ENCODE data around the gene PTPRK.
"Not testable (repeated sequence)": the region's sequence is repeated elsewhere in the genome, so short reads cannot be mapped to it uniquely, and the experiment has no call there.

The PTPRK gene

GRCh38 chr6:127996925-127997324 lies 523.5 kb downstream of the PTPRK start:
- Histone ChIP-seq H3K36me3 (ENCODE audit: control insufficient read depth, insufficient read depth, low read length) (no peaks in the 10 kb centered on the region), H3K27me3 (ENCODE audit: control insufficient read depth, insufficient read depth, low read length) (no peaks in the 10 kb centered on the region), H3K27ac (ENCODE audit: low read depth, low read length) (no peak overlapping the region), H3K4me3 (ENCODE audit: low read length) (no peak overlapping the region), H3K9ac (ENCODE audit: low read length) (no peak overlapping the region), H3K4me1 (ENCODE audit: control insufficient read depth, insufficient read depth, low read length) (no peaks in the 10 kb centered on the region)

DNA sequence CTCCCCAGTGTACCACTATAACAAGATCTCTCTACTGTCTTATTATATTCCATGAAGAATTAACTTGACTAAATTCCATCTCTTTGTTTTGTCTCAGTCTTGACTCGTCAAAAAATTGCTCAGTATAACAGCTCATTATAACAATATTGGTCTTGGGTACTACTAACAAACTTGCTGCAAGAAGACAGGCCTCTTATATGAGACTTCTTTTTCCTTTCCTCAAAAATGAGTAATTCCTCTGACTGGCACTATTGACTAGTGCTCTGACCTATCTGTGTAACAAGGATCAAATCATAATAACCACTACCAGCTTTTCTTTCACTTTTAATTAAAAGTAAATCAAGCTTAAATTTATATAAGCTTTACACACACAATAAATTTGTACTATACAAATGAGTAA lies 528.3 kb downstream of the PTPRK start:
- H3K36me3 ChIP-seq (ENCODE audit: control insufficient read depth, insufficient read depth, low read length): peaks cover 5% of the 10 kb centered on the region
- H3K27ac ChIP-seq (ENCODE audit: low read depth, low read length): no peak overlapping the region
- H3K9ac ChIP-seq (ENCODE audit: low read length): no peak overlapping the region
- no peak overlapping the region for H3K4me3 ChIP-seq (ENCODE audit: low read length)
- no peaks in the 10 kb centered on the region for H3K27me3 ChIP-seq (ENCODE audit: control insufficient read depth, insufficient read depth, low read length)
- H3K4me1 ChIP-seq (ENCODE audit: control insufficient read depth, insufficient read depth, low read length): no peaks in the 10 kb centered on the region

DNA sequence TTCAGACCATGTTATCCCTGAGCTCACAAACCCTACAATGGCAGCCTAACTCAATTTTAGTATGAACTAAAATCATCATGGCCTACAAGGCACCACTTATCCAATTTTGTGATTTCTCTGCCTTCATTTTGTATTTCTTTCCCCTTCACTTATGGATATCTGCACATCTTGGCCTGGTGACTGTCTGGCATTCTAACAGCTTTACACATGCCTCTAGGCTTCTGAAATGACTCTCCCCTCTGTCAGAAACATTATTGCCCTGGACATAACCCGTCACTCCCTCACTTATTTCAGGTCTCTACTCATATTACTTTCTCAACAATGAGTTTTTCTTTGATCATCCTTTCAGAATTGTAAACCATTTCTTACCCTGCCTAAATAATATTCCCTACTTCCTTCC lies 530.3 kb downstream of the PTPRK start:
- Histone ChIP-seq H3K4me1 (ENCODE audit: control insufficient read depth, insufficient read depth, low read length) (no peaks in the 10 kb centered on the region), H3K4me3 (ENCODE audit: low read length) (no peak overlapping the region), H3K36me3 (ENCODE audit: control insufficient read depth, insufficient read depth, low read length) (peaks cover 5% of the 10 kb centered on the region), H3K27me3 (ENCODE audit: control insufficient read depth, insufficient read depth, low read length) (no peaks in the 10 kb centered on the region), H3K9ac (ENCODE audit: low read length) (no peak overlapping the region), H3K27ac (ENCODE audit: low read depth, low read length) (no peak overlapping the region)

DNA sequence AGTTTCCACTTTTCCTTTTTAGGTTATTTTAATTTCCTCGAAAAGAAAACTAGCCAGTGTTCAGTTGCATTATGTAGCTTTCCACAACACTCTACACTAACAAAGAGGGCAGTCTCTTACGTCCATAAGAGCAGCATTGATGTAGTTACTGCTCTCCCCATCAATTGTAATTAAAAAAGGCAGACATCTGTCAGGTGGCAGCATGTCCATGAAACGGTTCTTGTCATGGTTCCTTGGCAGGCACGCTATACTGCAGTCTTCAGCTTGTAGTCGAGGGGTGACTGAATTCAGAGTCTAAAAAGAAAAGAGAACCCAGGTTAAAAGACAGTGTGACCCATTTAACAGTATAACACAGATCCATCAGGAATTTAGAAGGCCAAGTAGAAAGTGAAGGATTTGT lies 539.4 kb downstream of the PTPRK start:
- no peak overlapping the region for H3K9ac ChIP-seq (ENCODE audit: low read length)
- peaks cover 1% of the 10 kb centered on the region for H3K36me3 ChIP-seq (ENCODE audit: control insufficient read depth, insufficient read depth, low read length)
- H3K4me3 ChIP-seq (ENCODE audit: low read length): no peak overlapping the region
- no peaks in the 10 kb centered on the region for H3K4me1 ChIP-seq (ENCODE audit: control insufficient read depth, insufficient read depth, low read length)
- H3K27me3 ChIP-seq (ENCODE audit: control insufficient read depth, insufficient read depth, low read length): no peaks in the 10 kb centered on the region
- no peak overlapping the region for H3K27ac ChIP-seq (ENCODE audit: low read depth, low read length)

- H3K4me1 ChIP-seq (ENCODE audit: control insufficient read depth, insufficient read depth, low read length); H3K36me3 ChIP-seq (ENCODE audit: control insufficient read depth, insufficient read depth, low read length); H3K27me3 ChIP-seq (ENCODE audit: control insufficient read depth, insufficient read depth, low read length); H3K27ac ChIP-seq (ENCODE audit: low read depth, low read length); H3K9ac ChIP-seq (ENCODE audit: low read length); H3K4me3 ChIP-seq (ENCODE audit: low read length): not testable (repeated sequence)
These were observed 542.2 kb downstream of the PTPRK start for GRCh38 chr6:127978185-127978584.

GRCh38 chr6:127976796-127977195 lies 543.6 kb downstream of the PTPRK start:
- Histone ChIP-seq H3K4me3 (ENCODE audit: low read length) (no peak overlapping the region), H3K9ac (ENCODE audit: low read length) (no peak overlapping the region), H3K4me1 (ENCODE audit: control insufficient read depth, insufficient read depth, low read length) (no peaks in the 10 kb centered on the region), H3K27me3 (ENCODE audit: control insufficient read depth, insufficient read depth, low read length) (no peaks in the 10 kb centered on the region), H3K36me3 (ENCODE audit: control insufficient read depth, insufficient read depth, low read length) (peaks cover 8% of the 10 kb centered on the region), H3K27ac (ENCODE audit: low read depth, low read length) (no peak overlapping the region)

DNA sequence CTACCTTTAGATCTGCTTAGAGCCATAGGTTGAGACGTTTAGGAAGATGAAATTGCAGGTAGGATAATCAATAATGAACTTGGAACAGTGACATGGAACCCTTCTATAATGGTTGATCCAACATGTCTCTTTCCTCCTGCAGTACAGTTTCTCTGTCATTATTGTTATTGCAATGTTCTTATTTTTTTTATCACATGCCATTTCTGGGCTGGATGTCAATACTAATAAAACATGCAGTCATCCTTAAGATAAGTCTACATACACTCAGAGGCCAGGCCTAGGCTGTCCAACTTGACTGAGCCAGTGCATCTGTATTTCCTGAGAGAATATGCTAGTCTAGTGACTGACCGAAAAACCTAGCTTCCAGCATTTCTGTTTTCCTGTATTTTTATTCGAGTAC lies 544.3 kb downstream of the PTPRK start:
- Histone ChIP-seq H3K4me3 (ENCODE audit: low read length) (no peak overlapping the region), H3K36me3 (ENCODE audit: control insufficient read depth, insufficient read depth, low read length) (peaks cover 8% of the 10 kb centered on the region)

GRCh38 chr6:127972815-127973214 lies 547.6 kb downstream of the PTPRK start:
- Histone ChIP-seq H3K9ac (ENCODE audit: low read length) (no peak overlapping the region), H3K4me3 (ENCODE audit: low read length) (no peak overlapping the region), H3K4me1 (ENCODE audit: control insufficient read depth, insufficient read depth, low read length) (no peaks in the 10 kb centered on the region), H3K27me3 (ENCODE audit: control insufficient read depth, insufficient read depth, low read length) (no peaks in the 10 kb centered on the region), H3K27ac (ENCODE audit: low read depth, low read length) (no peak overlapping the region), H3K36me3 (ENCODE audit: control insufficient read depth, insufficient read depth, low read length) (peaks cover 8% of the 10 kb centered on the region)

More for the DNA sequence above, 544.3 kb downstream of the PTPRK start:
- Histone ChIP-seq H3K4me1 (ENCODE audit: control insufficient read depth, insufficient read depth, low read length) (no peaks in the 10 kb centered on the region), H3K9ac (ENCODE audit: low read length) (no peak overlapping the region), H3K27me3 (ENCODE audit: control insufficient read depth, insufficient read depth, low read length) (no peaks in the 10 kb centered on the region), H3K27ac (ENCODE audit: low read depth, low read length) (no peak overlapping the region)

- H3K4me1 ChIP-seq (ENCODE audit: control insufficient read depth, insufficient read depth, low read length): no peaks in the 10 kb centered on the region
- peaks cover 8% of the 10 kb centered on the region for H3K36me3 ChIP-seq (ENCODE audit: control insufficient read depth, insufficient read depth, low read length)
- H3K27me3 ChIP-seq (ENCODE audit: control insufficient read depth, insufficient read depth, low read length): no peaks in the 10 kb centered on the region
- H3K9ac ChIP-seq (ENCODE audit: low read length): no peak overlapping the region
- H3K4me3 ChIP-seq (ENCODE audit: low read length): no peak overlapping the region
- H3K27ac ChIP-seq (ENCODE audit: low read depth, low read length): no peak overlapping the region
These were observed 548.4 kb downstream of the PTPRK start for GRCh38 chr6:127971945-127972391.

GRCh38 chr6:127971386-127971785 lies 549.0 kb downstream of the PTPRK start:
- H3K4me1 ChIP-seq (ENCODE audit: control insufficient read depth, insufficient read depth, low read length): no peaks in the 10 kb centered on the region
- no peak overlapping the region for H3K27ac ChIP-seq (ENCODE audit: low read depth, low read length)
- H3K27me3 ChIP-seq (ENCODE audit: control insufficient read depth, insufficient read depth, low read length): no peaks in the 10 kb centered on the region
- no peak overlapping the region for H3K4me3 ChIP-seq (ENCODE audit: low read length)
- H3K9ac ChIP-seq (ENCODE audit: low read length): no peak overlapping the region
- peaks cover 8% of the 10 kb centered on the region for H3K36me3 ChIP-seq (ENCODE audit: control insufficient read depth, insufficient read depth, low read length)

DNA sequence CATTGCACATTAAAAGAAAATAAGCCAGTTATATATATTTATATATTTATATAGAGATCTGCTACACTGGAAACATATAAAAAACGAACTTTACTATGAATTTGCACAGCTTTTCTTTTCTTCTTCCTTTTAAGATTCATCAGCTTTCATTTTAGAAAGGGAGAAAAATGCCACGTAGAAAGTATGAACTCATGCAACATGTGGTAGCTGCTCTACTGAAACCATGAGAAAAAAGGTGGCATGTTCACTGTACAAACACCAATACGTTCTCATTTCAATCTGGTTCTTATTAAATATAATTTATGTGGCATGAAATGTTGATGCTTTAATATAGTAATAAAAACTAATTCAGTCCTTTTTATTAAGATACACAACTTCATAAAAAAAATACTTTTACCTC lies 550.7 kb downstream of the PTPRK start:
- no peaks in the 10 kb centered on the region for H3K27me3 ChIP-seq (ENCODE audit: control insufficient read depth, insufficient read depth, low read length)
- H3K9ac ChIP-seq (ENCODE audit: low read length): no peak overlapping the region
- H3K36me3 ChIP-seq (ENCODE audit: control insufficient read depth, insufficient read depth, low read length): peaks cover 6% of the 10 kb centered on the region
- H3K4me1 ChIP-seq (ENCODE audit: control insufficient read depth, insufficient read depth, low read length): no peaks in the 10 kb centered on the region
- no peak overlapping the region for H3K4me3 ChIP-seq (ENCODE audit: low read length)
- no peak overlapping the region for H3K27ac ChIP-seq (ENCODE audit: low read depth, low read length)

- Histone ChIP-seq H3K36me3 (ENCODE audit: control insufficient read depth, insufficient read depth, low read length) (peaks cover 6% of the 10 kb centered on the region), H3K4me3 (ENCODE audit: low read length) (no peak overlapping the region), H3K4me1 (ENCODE audit: control insufficient read depth, insufficient read depth, low read length) (no peaks in the 10 kb centered on the region), H3K27ac (ENCODE audit: low read depth, low read length) (no peak overlapping the region), H3K9ac (ENCODE audit: low read length) (no peak overlapping the region), H3K27me3 (ENCODE audit: control insufficient read depth, insufficient read depth, low read length) (no peaks in the 10 kb centered on the region)
These were observed 552.0 kb downstream of the PTPRK start for GRCh38 chr6:127968394-127968793.

- Histone ChIP-seq H3K36me3 (ENCODE audit: control insufficient read depth, insufficient read depth, low read length) (peaks cover 6% of the 10 kb centered on the region), H3K27ac (ENCODE audit: low read depth, low read length) (no peak overlapping the region), H3K9ac (ENCODE audit: low read length) (no peak overlapping the region), H3K4me3 (ENCODE audit: low read length) (no peak overlapping the region), H3K4me1 (ENCODE audit: control insufficient read depth, insufficient read depth, low read length) (no peaks in the 10 kb centered on the region), H3K27me3 (ENCODE audit: control insufficient read depth, insufficient read depth, low read length) (no peaks in the 10 kb centered on the region)
These were observed 552.7 kb downstream of the PTPRK start for GRCh38 chr6:127967708-127968107.
